ENCODE results near the gene CARS1. TPM values are rescaled to one million over a fixed set of nuclear protein-coding genes. Genes with fewer than 3 reads are reported as not detected.
A peak's percentile ranks its signal among the peaks of the same experiment; 100 is the strongest.

CARS1 gene
- total and polyA plus RNA-seq, 9 of the 15 experiments (the other 6 are each of a cell fraction or from before 2014, with no cell fraction given) = 14.4 to 106 (median 73.6) TPM

DNA sequence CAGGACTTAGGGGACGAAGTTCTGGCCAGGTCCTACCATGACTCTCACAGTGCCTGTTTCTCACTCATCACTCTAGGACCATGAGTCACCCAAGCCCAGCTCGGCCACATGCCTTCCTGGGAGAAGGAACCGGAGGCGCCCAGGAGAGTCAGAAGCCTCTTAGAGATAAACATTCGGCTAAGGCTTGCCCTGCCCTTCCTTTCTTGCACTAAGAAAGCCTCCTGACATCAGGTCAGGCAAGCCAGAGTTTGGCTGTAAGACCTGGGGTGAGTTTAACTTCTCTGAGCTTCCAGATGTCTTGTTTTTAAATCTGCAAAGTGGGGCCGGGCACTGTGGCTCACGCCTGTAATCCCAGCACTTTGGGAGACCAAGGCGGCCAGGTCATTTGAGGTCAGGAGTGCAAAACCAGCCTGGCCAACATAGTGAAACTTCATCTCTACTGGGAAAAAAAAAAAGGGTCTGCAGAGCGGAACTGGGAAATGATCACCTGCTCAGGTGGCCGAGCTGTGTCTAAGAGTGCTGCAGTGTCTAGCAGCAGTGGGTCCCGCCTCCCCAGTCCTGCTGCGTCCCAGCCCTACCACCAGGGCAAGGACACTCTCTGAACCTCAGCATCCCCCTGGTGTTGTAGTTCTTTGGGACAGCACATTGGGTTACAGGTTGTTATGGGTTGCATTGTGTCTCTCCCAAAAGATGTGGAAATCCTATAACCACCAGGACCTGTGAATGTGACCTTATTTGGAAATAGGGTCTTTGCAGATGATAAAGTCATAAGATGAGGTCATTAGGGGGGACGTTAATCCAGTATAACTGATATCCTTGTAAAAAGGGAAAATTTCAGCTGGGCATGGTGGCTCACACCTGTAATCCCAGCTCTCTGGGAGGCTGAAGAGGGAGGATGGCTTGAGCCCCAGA lies 1.8 kb upstream of the CARS1 start:
- Histone ChIP-seq H3K36me3 (ENCODE audit: control insufficient read depth, insufficient read depth, low read length) (peaks cover 19% of the 10 kb centered on the region; the same call in 2 of the 3 replicates), H3K27me3 (ENCODE audit: control insufficient read depth in 2 of 2, insufficient read depth in 2 of 2, low read length in 2 of 2) (no peaks in the 10 kb centered on the region), H3K27ac (ENCODE audit: extremely low read depth, low read depth, low read length) (peak overlapping the region; percentile 76), H3K9me1 (ENCODE audit: control insufficient read depth, insufficient read depth, low read length) (peaks cover 13% of the 10 kb centered on the region), H3K4me1 (replicated peaks in 1 of 2; ENCODE audit: control insufficient read depth in 2 of 2, insufficient read depth in 2 of 2, low read length in 2 of 2) (peaks cover 30 to 39% of the 10 kb centered on the region in 2 experiments), H3K79me2 (ENCODE audit: control insufficient read depth, insufficient read depth, low read length) (peaks cover 40% of the 10 kb centered on the region), H3K4me2 (ENCODE audit: insufficient read depth, low read length) (peak overlapping the region; percentile 61), H2AFZ (ENCODE audit: low read depth, low read length) (peak overlapping the region; percentile 90), H4K20me1 (replicated peaks; ENCODE audit: control insufficient read depth, insufficient read depth, low read length) (peaks cover 20% of the 10 kb centered on the region), H3K9ac (ENCODE audit: insufficient read depth in 1 of 2, low read depth in 2 of 2, low read length in 2 of 2) (peak overlapping the region; percentile 32 to 81; a peak in 3 of 4 replicates), H3K4me3 (no peak overlapping the region), H3K9me3 (replicated peaks; ENCODE audit: control insufficient read depth, insufficient read depth, low read depth, low read length) (no peaks in the 10 kb centered on the region)
- in situ Hi-C loops (cut with MboI) = no loop called here
- DNase-seq (ENCODE audit: extremely low read depth in 1 of 4, low spot score in 3 of 4) (peak; percentile 70 to 92 (median 76)), ATAC-seq (peak; percentile 80), FAIRE-seq (peak; percentile 97)
- CTCF ChIA-PET (ENCODE audit: low intra/inter-chr PET ratio) = no interaction called here
- intact Hi-C loops (cut with micrococcal nuclease) = no loop called here
- WGBS (ENCODE audit: insufficient coverage, low coverage, missing lambda C conversion rate) = 16% methylated on average over 13 of the region's 13 CpGs
- POLR2A ChIA-PET = interaction anchor here (1.0 to 1.2 kb wide), 4 partner anchors 10 to 35 kb away, joined by 3 to 4 read pairs (median 4); no protein-coding TSS in a partner anchor
- no TSS peak for BruUV-seq (replicated peaks)
- TF ChIP-seq NRF1 (conservative IDR thresholded peaks at IDR 0.05 in 1 of 2, IDR thresholded peaks at IDR 0.05 in 1 of 2) (0 out of 4 replicates have a peak, but pooled peaks have one; percentile 31 to 32), MECOM (CRISPR knock-in tag; IDR thresholded peaks at IDR 0.05) (no peak), CEBPB (tag; IDR thresholded peaks at IDR 0.05) (peak; percentile 24; the same call in 1 of the 2 replicates), SAP30 (IDR thresholded peaks at IDR 0.05; ENCODE audit: borderline replicate concordance, insufficient read depth, low read depth, low read length, poor library complexity, severe bottlenecking) (no peak), ZNF785 (CRISPR knock-in tag; IDR thresholded peaks at IDR 0.05) (no peak), UBTF (IDR thresholded peaks at IDR 0.05; ENCODE audit: borderline replicate concordance in 1 of 2, low read depth in 2 of 2, low read length in 2 of 2) (peak; percentile 76 to 91; a peak in 3 of 4 replicates), HNRNPK (IDR thresholded peaks at IDR 0.05; ENCODE audit: low read depth, low read length, poor library complexity, severe bottlenecking) (no peak), EP300 (IDR thresholded peaks at IDR 0.05; ENCODE audit: low read length) (peak; percentile 57), PKNOX1 (IDR thresholded peaks at IDR 0.05) (no peak; the same call in 1 of the 2 replicates), TCF3 (CRISPR knock-in tag; IDR thresholded peaks at IDR 0.05) (peak; percentile 61), HMBOX1 (IDR thresholded peaks at IDR 0.05) (no peak), KDM1A (IDR thresholded peaks at IDR 0.05) (peak; percentile 11 to 35; a peak in 1 of 4 replicates), EHMT2 (IDR thresholded peaks at IDR 0.05) (peak; percentile 44; the same call in 1 of the 2 replicates), NONO (IDR thresholded peaks at IDR 0.05; ENCODE audit: low read depth in 2 of 2, low read length in 1 of 2) (no peak), ELK3 (CRISPR knock-in tag; IDR thresholded peaks at IDR 0.05) (no peak)
